BE2C (cell line): ENCODE results near the gene PRELP.
"Not testable (repeated sequence)": the region's sequence is repeated elsewhere in the genome, so short reads cannot be mapped to it uniquely, and the experiment has no call there.

ENCODE experiments used
- DNase-seq: peaks from one replicate; pipeline ENCODE4 v3.0.0-alpha.2; 2020
- H3K27me3 ChIP-seq: fragments of 250-450 bp; sonication (Bioruptor Pico); 2 replicates; pipeline ENCODE4 v1.5.1; 2020; ENCODE audit warnings: mild to moderate bottlenecking
- H3K36me3 ChIP-seq: fragments of 250-450 bp; sonication (Bioruptor Pico); 2 replicates; pipeline ENCODE4 v1.5.1; 2020; ENCODE audit warnings: mild to moderate bottlenecking
- H3K4me1 ChIP-seq: fragments of 250-450 bp; sonication (Bioruptor Pico); 2 replicates; pipeline ENCODE4 v1.5.1; 2020
- H3K4me3 ChIP-seq: 2 replicates; pipeline ENCODE4 v1.5.1; 2011; ENCODE audit warnings: low read depth, low read length
- H3K9me3 ChIP-seq: fragments of 250-450 bp; sonication (Bioruptor Pico); 2 replicates; pipeline ENCODE4 v1.5.1; 2020
- TF ChIP-seq, protein P1 (sequence below): IDR thresholded peaks from 2 replicates; pipeline ENCODE4 v1.5.1; 2012; ENCODE audit warnings: mild to moderate bottlenecking, low read depth, low read length

PRELP gene

DNA sequence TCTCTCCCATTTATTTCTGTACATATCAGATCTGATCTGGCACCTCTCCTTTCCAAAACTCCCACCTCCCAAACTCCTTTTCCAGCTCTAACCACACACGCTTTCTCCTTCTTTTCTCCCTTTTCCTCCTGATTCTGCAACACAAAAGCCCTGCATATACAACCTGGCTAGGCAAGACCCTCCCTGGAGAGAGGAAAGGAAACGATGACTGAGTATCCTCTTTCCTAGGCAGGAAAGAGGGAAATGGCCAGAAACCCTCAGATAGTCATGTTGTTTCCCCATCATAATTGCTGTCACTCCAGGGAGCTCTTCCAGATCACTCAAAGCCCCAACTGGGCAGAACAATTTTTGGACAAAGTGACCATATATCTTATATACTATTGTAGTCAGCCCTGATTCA is 32.3 kb upstream of the PRELP start:
- H3K4me1 ChIP-seq = no peaks in the 10 kb centered on the region; the same call in 1 of the 2 replicates
- H3K4me3 ChIP-seq = no peak overlapping the region
- no peaks in the 10 kb centered on the region for H3K27me3 ChIP-seq
- DNase-seq = no peak
- no peaks in the 10 kb centered on the region; the same call in 1 of the 2 replicates for H3K9me3 ChIP-seq
- TF ChIP-seq, protein P1, sequence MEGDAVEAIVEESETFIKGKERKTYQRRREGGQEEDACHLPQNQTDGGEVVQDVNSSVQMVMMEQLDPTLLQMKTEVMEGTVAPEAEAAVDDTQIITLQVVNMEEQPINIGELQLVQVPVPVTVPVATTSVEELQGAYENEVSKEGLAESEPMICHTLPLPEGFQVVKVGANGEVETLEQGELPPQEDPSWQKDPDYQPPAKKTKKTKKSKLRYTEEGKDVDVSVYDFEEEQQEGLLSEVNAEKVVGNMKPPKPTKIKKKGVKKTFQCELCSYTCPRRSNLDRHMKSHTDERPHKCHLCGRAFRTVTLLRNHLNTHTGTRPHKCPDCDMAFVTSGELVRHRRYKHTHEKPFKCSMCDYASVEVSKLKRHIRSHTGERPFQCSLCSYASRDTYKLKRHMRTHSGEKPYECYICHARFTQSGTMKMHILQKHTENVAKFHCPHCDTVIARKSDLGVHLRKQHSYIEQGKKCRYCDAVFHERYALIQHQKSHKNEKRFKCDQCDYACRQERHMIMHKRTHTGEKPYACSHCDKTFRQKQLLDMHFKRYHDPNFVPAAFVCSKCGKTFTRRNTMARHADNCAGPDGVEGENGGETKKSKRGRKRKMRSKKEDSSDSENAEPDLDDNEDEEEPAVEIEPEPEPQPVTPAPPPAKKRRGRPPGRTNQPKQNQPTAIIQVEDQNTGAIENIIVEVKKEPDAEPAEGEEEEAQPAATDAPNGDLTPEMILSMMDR = no peak
- no peaks in the 10 kb centered on the region for H3K36me3 ChIP-seq

DNA sequence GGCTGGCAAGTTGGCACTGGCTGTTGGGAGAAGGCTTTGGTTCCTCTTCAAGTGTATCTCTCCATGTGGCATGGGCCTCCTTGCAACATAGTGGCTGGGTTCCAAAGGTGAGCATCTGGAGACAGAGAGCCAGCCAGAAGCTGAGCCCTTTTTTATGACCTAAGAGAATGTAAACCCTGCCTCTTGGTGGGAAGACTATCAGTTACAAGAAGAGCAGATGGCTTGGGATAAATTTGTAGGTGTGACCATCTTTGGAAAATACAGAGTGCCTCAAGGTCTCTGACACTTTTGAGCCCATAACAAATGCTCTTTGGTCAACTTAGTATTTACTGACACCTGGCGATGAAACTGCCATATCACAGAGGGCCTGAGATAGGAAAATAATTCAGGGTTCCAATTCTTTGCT is 31.4 kb upstream of the PRELP start:
- no peak for DNase-seq
- TF ChIP-seq, protein P1 = no peak
- Histone ChIP-seq H3K27me3 (no peaks in the 10 kb centered on the region), H3K9me3 (no peaks in the 10 kb centered on the region; the same call in 1 of the 2 replicates), H3K36me3 (no peaks in the 10 kb centered on the region), H3K4me3 (no peak overlapping the region), H3K4me1 (no peaks in the 10 kb centered on the region; the same call in 1 of the 2 replicates)

- H3K36me3 ChIP-seq = no peaks in the 10 kb centered on the region
- H3K4me3 ChIP-seq = no peak overlapping the region
- TF ChIP-seq, protein P1 = no peak
- no peak for DNase-seq
- H3K4me1 ChIP-seq = peaks cover 6% of the 10 kb centered on the region
- no peaks in the 10 kb centered on the region for H3K27me3 ChIP-seq
- H3K9me3 ChIP-seq = no peaks in the 10 kb centered on the region
These were observed 28.5 kb upstream of the PRELP start for GRCh38 chr1:203447151-203447550.

- H3K36me3 ChIP-seq, H3K4me1 ChIP-seq, H3K9me3 ChIP-seq, H3K27me3 ChIP-seq, H3K4me3 ChIP-seq, DNase-seq: not testable (repeated sequence)
These were observed 28.0 kb upstream of the PRELP start for GRCh38 chr1:203447598-203447997.

GRCh38 chr1:203448521-203449061 is 27.0 kb upstream of the PRELP start:
- H3K9me3 ChIP-seq = no peaks in the 10 kb centered on the region
- DNase-seq = no peak
- no peak overlapping the region for H3K4me3 ChIP-seq
- peaks cover 14% of the 10 kb centered on the region for H3K4me1 ChIP-seq
- TF ChIP-seq, protein P1 = no peak
- no peaks in the 10 kb centered on the region for H3K36me3 ChIP-seq
- H3K27me3 ChIP-seq = no peaks in the 10 kb centered on the region

GRCh38 chr1:203450001-203450400 is 25.6 kb upstream of the PRELP start:
- Histone ChIP-seq H3K36me3 (no peaks in the 10 kb centered on the region), H3K4me3 (no peak overlapping the region), H3K4me1 (peaks cover 15% of the 10 kb centered on the region), H3K9me3 (no peaks in the 10 kb centered on the region), H3K27me3 (no peaks in the 10 kb centered on the region)
- DNase-seq = no peak
- TF ChIP-seq, protein P1 = no peak
